Fibroblast of lung (primary cell): Measurements from ENCODE around the gene ADNP2. TPM values are rescaled to one million over a fixed set of nuclear protein-coding genes. Genes with fewer than 3 reads are reported as not detected.

Experiments used
- DNase-seq, 2 donors: peaks; one replicate each; pipeline versions ENCODE4 v3.0.0 to v3.0.0-alpha.2; 2010; ENCODE audit warnings: low read depth in 2 of 2
- H2AFZ ChIP-seq: 2 replicates; pipeline ENCODE4 v1.5.1; 2012; ENCODE audit warnings: low read length, control low read depth, inconsistent platforms
- H3K27ac ChIP-seq: 2 replicates; pipeline ENCODE4 v1.5.1; 2011; ENCODE audit warnings: low read length, control low read depth; ENCODE audit not compliant: insufficient read depth
- H3K27me3 ChIP-seq: 2 replicates; pipeline ENCODE4 v1.5.1; 2011; ENCODE audit warnings: mild to moderate bottlenecking, low read length; ENCODE audit not compliant: control insufficient read depth, insufficient read depth
- H3K36me3 ChIP-seq: 2 replicates; pipeline ENCODE4 v1.5.1; 2011; ENCODE audit warnings: low read length; ENCODE audit not compliant: control insufficient read depth, insufficient read depth
- H3K4me1 ChIP-seq: 2 replicates; pipeline ENCODE4 v1.5.1; 2011; ENCODE audit warnings: low read length; ENCODE audit not compliant: control insufficient read depth, insufficient read depth; ENCODE audit errors: extremely low read depth
- H3K4me2 ChIP-seq: 2 replicates; pipeline ENCODE4 v1.5.1; 2011; ENCODE audit warnings: low read length, control low read depth; ENCODE audit not compliant: insufficient read depth; ENCODE audit errors: extremely low read depth
- H3K4me3 ChIP-seq, 4 experiments: fragments of 200-600 bp in 1 of 4; sonication (generic) in 1 of 4; replicated peaks in 1 of 4; 2 replicates each; pipeline ENCODE4 v1.5.1; 2011 to 2016; ENCODE audit warnings: low read length in 4 of 4, low read depth in 3 of 4, mild to moderate bottlenecking in 3 of 4, control low read depth in 2 of 4, inconsistent platforms in 1 of 4, mixed read lengths in 1 of 4; ENCODE audit not compliant: insufficient read depth in 1 of 4; ENCODE audit errors: control extremely low read depth in 1 of 4
- H3K79me2 ChIP-seq: 2 replicates; pipeline ENCODE4 v1.5.1; 2012; ENCODE audit warnings: mild to moderate bottlenecking, low read length, inconsistent platforms; ENCODE audit not compliant: control insufficient read depth, insufficient read depth
- H3K9ac ChIP-seq: 2 replicates; pipeline ENCODE4 v1.5.1; 2011; ENCODE audit warnings: mild to moderate bottlenecking, low read length, control low read depth; ENCODE audit not compliant: insufficient read depth
- H3K9me3 ChIP-seq: 2 replicates; pipeline ENCODE4 v1.5.1; 2012; ENCODE audit warnings: low read depth, low read length; ENCODE audit not compliant: control insufficient read depth, insufficient read depth
- H4K20me1 ChIP-seq: 2 replicates; pipeline ENCODE4 v1.5.1; 2011; ENCODE audit warnings: low read length; ENCODE audit not compliant: control insufficient read depth, insufficient read depth; ENCODE audit errors: extremely low read depth
- EZH2 ChIP-seq: IDR thresholded peaks from 2 replicates; pipeline ENCODE4 v1.5.1; 2012; ENCODE audit warnings: low read length, control low read depth, mild to moderate bottlenecking; ENCODE audit errors: missing control alignments
- polyA plus RNA-seq, 2 donors: library from polyadenylated mRNA; depleted of rRNA in 1 of 2; stranded (reverse) in 1 of 2; unstranded in 1 of 2; fragments of >200 nt; gene quantifications; 2 replicates each; pipeline ENCODE4 v1.2.1, GENCODE V29; 2011 to 2012; ENCODE audit warnings: missing spikeins in 1 of 2
- total RNA-seq: library from RNA; depleted of rRNA; stranded (reverse); fragments of >200 nt; gene quantifications from 2 replicates; pipeline ENCODE4 v1.2.1, GENCODE V29; 2014
- TF ChIP-seq, protein P1 (sequence below), 2 donors: IDR thresholded peaks in 1 of 2; conservative IDR thresholded peaks in 1 of 2; 1 replicate in 1 of 2; 2 replicates in 1 of 2; pipeline ENCODE4 v1.5.1; 2011 to 2012; ENCODE audit warnings: low read length in 2 of 2, control low read depth in 1 of 2, inconsistent platforms in 1 of 2, low read depth in 1 of 2, mild to moderate bottlenecking in 1 of 2

Gene ADNP2
- total and polyA plus RNA-seq, 2 donors (not counting 1 experiment from before 2014, with no cell fraction given), result 9.4 to 17.3 TPM

DNA sequence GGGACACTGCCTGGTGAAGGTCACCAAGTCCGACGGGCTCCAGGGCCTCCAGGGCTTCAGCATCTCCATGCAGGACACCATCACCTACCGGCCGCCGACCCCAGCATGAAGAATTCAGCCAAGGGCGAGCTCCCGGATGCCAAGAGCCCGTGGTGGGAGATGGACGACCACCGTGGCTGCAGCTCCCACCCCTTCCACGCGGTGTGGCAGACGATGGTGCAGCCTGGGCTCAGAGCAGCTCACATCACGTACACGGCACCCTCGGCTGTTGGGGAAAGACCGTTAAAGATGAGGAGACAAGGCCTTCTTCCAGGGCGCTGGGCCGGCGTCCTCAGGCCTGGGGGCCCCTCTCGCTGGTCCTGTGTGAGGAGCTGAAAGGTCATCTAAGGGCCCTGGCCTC lies 31.2 kb upstream of the ADNP2 start:
- Histone ChIP-seq H3K4me1 (no peaks in the 10 kb centered on the region), H3K9ac (no peak overlapping the region), H3K27me3 (no peaks in the 10 kb centered on the region), H3K4me2 (no peak overlapping the region), H3K9me3 (no peaks in the 10 kb centered on the region), H3K79me2 (no peaks in the 10 kb centered on the region), H3K4me3 (no peak overlapping the region), H3K27ac (no peak overlapping the region), H3K36me3 (no peaks in the 10 kb centered on the region), H4K20me1 (no peaks in the 10 kb centered on the region), H2AFZ (no peak overlapping the region)
- no peak for DNase-seq
- no peak for TF ChIP-seq EZH2
- TF ChIP-seq, protein P1, sequence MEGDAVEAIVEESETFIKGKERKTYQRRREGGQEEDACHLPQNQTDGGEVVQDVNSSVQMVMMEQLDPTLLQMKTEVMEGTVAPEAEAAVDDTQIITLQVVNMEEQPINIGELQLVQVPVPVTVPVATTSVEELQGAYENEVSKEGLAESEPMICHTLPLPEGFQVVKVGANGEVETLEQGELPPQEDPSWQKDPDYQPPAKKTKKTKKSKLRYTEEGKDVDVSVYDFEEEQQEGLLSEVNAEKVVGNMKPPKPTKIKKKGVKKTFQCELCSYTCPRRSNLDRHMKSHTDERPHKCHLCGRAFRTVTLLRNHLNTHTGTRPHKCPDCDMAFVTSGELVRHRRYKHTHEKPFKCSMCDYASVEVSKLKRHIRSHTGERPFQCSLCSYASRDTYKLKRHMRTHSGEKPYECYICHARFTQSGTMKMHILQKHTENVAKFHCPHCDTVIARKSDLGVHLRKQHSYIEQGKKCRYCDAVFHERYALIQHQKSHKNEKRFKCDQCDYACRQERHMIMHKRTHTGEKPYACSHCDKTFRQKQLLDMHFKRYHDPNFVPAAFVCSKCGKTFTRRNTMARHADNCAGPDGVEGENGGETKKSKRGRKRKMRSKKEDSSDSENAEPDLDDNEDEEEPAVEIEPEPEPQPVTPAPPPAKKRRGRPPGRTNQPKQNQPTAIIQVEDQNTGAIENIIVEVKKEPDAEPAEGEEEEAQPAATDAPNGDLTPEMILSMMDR (conservative IDR thresholded peaks at IDR 0.05 in 1 of 2, IDR thresholded peaks at IDR 0.05 in 1 of 2; ENCODE audit: low read depth in 1 of 2, low read length in 2 of 2), result no peak

DNA sequence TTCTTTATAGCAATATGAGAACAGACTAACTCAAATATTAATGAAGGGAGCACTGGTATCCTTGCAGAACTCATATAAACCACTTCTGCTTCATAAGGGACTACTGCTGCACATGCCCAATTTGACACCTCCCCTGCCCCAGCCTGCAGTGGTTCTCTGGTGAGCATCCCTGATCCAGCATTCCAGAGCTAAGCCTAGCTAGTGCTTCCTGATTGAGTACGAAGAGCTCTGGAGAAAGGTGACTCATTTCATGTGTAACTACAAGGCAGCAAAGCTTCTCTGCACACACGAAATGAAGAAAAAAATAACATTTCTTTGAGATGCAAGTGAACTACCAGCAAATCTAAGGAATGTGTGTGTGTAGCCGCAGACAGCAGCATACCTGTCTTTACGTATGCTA lies 22.8 kb upstream of the ADNP2 start:
- Histone ChIP-seq H3K79me2 (no peaks in the 10 kb centered on the region), H3K27me3 (no peaks in the 10 kb centered on the region), H3K4me2 (no peak overlapping the region), H3K27ac (no peak overlapping the region), H3K9me3 (no peaks in the 10 kb centered on the region), H3K4me3 (no peak overlapping the region), H2AFZ (no peak overlapping the region), H3K36me3 (no peaks in the 10 kb centered on the region), H4K20me1 (no peaks in the 10 kb centered on the region), H3K9ac (no peak overlapping the region), H3K4me1 (no peaks in the 10 kb centered on the region)
- no peak for DNase-seq
- TF ChIP-seq, protein P1 (conservative IDR thresholded peaks at IDR 0.05 in 1 of 2, IDR thresholded peaks at IDR 0.05 in 1 of 2; ENCODE audit: low read depth in 1 of 2, low read length in 2 of 2), result no peak
- TF ChIP-seq EZH2, result no peak

DNA sequence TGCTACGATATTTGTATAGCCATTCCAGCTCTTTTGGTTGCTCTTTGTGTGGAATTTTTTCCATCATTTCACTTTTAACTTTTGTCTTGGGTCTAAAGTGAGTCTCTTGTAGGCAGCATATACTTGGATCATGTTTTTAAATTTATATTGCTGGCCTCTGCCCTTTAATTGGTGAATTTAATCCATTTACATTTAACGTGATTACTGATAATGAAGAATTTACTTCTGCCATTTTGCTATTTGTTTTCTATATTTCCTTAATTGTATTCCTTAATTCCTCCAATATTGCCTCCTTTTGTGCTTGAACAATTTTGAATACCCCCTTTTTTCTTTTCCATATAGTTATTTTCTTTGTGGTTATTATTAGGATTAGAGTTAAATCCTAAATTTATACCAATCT lies 21.0 kb upstream of the ADNP2 start:
- DNase-seq, result no peak
- TF ChIP-seq, protein P1 (conservative IDR thresholded peaks at IDR 0.05 in 1 of 2, IDR thresholded peaks at IDR 0.05 in 1 of 2; ENCODE audit: low read depth in 1 of 2, low read length in 2 of 2), result no peak
- TF ChIP-seq EZH2, result no peak
- Histone ChIP-seq H3K27ac (no peak overlapping the region), H4K20me1 (no peaks in the 10 kb centered on the region), H3K9ac (no peak overlapping the region), H3K4me3 (no peak overlapping the region), H3K79me2 (no peaks in the 10 kb centered on the region), H3K9me3 (no peaks in the 10 kb centered on the region), H3K27me3 (no peaks in the 10 kb centered on the region), H3K36me3 (no peaks in the 10 kb centered on the region), H3K4me2 (no peak overlapping the region), H2AFZ (no peak overlapping the region), H3K4me1 (no peaks in the 10 kb centered on the region)
